ENCODE measurements around the gene MAGEA6.
"Not testable (repeated sequence)": the region's sequence is repeated elsewhere in the genome, so short reads cannot be mapped to it uniquely, and the experiment has no call there.

MAGEA6 gene, protein sequence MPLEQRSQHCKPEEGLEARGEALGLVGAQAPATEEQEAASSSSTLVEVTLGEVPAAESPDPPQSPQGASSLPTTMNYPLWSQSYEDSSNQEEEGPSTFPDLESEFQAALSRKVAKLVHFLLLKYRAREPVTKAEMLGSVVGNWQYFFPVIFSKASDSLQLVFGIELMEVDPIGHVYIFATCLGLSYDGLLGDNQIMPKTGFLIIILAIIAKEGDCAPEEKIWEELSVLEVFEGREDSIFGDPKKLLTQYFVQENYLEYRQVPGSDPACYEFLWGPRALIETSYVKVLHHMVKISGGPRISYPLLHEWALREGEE

DNA sequence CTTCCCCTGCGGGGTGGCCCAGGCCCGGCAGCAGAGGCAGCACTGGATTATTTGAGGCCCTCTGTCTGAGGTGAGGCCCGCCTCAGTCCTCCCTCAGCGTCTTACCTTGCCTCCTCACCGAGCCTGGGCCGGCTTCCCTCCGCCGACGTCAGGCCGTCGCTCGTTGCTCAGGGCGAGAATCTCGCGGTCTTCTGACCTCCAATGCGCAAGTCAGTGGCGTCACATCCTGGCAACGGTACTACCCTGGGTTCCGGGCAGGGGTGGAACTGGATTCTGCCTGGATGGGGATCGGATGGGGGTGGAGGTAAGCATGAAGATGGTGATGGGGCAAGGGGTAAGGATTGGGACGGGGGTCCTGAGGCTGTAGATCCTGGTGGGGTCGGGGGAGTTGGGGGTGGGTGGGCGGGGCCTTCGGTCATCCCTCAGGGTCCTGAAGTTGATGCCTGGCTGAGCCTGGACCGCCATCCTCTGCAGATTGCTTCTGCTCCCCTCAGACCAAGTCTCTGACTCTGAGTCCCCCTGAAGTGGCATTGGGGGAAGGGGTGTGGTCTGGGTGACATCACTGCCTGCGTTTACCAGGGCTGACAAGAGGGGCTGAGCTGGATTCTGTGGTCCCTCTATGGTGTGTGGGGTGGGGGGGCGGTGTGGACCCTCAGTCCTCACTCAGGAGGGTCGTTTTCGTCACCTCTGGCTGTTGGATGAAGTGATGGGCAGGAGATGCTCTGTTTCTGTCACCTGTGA, at the start of gene MAGEA6:
MAGEA6 (minus strand) TSS at position 141 of the 741 bp plus-strand sequence. CDS start 2,039 bp downstream, outside the sequence.
- DNase-seq (ENCODE audit: low read depth in 1 of 2, low spot score in 1 of 2), result not testable (repeated sequence)

DNA sequence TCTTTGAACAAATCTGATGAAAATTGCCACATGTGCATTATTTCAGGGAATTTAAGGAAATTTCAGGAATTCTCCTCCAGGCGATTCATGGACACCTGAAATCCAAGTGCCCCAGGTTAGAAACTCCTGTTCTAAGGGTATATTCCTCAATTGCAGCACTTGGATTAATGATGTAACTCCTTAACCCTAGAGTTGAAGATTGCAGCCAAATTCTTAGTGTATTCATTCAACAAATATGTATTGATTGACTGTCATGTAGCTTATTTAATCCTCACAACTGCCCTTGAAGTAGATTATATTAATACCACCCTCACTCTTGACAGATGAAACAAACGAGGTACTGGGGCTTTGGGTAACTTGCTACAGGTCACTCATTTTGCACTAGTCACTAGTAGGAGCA, 49.8 kb upstream of the MAGEA6 start:
- no peak for DNase-seq (ENCODE audit: low read depth in 1 of 2, low spot score in 1 of 2)

DNA sequence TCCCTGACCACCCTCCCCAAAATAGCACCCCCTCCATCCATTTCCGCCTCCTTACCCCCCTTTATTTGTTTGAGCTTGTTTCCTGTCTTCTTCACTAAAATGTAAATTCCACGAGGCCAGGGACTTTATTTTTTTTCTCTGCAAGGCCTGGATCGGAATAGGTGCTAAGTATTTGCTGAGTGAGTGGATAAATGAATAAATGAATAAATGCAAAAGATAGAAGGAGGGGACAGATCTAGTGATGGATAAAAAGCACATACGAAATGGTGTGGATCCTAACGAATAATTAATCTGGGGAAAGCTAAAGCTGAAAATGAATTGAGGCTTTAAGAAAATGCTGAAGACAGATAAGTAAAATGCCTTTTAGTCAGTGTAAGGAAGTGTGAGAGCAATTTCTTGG, 48.9 kb upstream of the MAGEA6 start:
- DNase-seq (ENCODE audit: low read depth in 1 of 2, low spot score in 1 of 2), result no peak

DNA sequence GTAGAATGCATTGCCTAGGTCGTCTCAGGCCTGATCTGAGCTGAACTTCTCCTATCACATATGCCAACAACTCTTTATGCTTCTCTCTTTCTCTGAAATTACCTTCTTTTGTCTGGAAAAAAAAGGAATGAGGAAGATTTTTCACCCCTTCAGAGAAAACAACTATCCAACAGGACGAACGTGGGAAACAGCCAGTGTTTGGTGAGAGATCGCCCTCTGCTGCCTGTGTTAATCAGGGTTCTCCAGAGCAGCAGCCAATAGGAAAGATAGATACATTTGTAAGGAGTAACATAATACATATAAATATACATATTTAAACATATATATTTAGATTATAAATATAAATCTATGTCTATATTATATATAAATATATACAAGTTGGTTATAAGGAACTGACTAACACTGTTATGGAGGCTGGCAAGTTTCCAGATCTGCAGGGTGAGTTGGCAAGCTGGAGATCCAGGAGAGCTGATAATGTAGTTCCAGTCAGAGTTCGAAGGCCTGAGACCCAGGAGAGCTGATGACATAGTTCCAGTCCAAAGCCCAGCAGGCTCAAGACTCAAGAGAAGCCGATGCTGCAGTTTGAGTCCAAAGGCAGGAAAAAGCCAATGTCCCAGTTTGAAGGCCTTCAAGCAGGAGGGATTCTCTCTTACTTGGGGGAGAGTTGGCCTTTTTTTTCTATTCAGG, 47.7 kb upstream of the MAGEA6 start:
- no peak for DNase-seq (ENCODE audit: low read depth in 1 of 2, low spot score in 1 of 2)

DNA sequence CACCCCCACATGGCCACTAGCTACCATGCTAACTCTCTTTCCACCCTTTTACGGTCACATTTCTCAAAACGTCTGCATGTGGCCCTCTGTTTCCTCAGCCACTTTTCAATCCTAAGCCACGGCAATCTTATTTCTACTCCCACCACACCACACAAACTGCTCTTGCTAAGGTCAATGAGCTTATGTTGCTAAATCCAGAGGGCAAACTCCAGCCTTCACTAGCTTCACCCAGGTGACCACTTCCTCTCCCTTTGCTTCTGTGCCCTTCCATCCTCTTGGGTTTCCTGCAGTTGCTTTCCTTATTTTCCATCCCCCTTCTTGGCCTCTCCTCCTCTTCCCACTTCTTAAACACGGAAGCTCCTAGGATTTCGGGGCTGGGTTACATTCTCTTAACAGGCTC, 44.6 kb upstream of the MAGEA6 start:
- no peak for DNase-seq (ENCODE audit: low read depth in 1 of 2, low spot score in 1 of 2)

DNA sequence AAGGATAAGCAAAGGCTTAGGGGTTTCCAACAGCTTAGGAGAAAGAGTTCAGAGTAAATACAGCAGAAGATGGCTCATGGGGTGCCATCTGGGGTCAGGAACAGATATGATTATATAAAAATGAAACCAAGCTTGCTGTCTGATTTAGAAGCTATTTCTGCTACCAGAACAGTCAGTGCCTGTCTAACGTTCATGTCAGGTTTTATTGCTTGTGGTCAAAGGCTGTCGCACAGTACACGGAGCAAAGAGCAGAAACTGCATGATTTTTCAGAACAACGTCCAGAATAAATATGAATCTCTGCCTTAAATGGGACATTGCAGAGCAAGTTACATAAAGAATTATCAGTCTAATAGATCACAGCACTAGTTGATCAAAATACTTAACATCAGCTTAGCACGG, 43.7 kb upstream of the MAGEA6 start:
- no peak for DNase-seq (ENCODE audit: low read depth in 1 of 2, low spot score in 1 of 2)

DNA sequence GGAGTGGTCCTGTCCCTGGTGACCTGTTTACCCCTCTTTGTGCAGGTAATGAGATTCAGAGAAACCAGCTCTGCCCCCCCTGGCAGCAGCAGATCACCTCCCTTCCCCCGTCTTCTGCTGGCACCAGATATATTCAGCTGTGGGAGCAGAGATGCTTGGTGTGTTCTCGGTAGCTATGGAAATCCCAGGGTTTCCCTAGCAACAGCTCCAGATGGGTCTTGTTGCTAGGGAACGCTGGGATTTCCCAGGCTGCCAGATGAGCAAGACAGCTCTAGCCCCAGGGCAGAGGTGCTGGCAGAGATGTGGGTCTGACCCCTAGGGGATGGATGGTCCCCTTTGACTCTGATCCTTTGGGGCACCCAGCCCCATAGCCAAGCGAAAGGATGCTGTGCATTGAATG, 40.9 kb upstream of the MAGEA6 start:
- DNase-seq (ENCODE audit: low read depth in 1 of 2, low spot score in 1 of 2), result no peak

DNA sequence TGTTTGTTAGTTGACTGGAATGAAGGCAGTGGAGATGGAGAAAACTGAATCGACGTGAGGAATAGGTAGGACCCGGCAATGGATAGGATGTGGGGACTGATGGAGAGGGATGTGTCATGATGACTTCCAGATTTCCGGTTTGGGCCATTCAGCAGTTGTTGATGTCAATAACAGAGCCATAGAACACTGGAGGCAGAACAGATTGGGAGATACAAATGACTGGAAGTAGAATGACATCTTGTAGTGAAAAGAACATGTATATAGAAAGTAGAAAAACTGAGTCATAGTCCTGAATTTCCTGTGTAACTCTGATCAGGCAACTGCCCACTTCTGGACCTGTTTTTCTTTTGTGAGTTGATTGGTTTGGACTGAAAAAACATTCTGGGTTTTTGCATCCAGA, 36.5 kb upstream of the MAGEA6 start:
- no peak for DNase-seq (ENCODE audit: low read depth in 1 of 2, low spot score in 1 of 2)

DNA sequence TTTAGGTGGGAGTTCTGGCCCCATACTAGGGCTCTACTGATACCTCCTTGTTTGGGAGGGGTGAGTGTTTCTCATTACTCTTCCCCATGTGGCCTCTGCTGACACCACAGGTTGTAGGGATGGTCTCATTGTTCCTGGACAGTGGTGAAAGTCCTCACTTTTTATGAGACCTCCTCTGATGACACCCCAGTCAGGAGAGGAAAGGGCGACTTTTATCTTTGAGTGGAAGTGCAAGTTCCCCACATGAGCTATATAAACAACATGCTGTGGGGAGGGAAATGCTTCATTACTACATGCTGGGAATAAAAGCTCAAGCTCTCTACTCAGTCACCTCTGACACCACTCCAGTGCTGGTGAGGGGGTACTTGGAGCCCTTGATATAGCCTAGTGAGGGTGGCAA, 29.5 kb upstream of the MAGEA6 start:
- DNase-seq (ENCODE audit: low read depth in 1 of 2, low spot score in 1 of 2), result no peak

DNA sequence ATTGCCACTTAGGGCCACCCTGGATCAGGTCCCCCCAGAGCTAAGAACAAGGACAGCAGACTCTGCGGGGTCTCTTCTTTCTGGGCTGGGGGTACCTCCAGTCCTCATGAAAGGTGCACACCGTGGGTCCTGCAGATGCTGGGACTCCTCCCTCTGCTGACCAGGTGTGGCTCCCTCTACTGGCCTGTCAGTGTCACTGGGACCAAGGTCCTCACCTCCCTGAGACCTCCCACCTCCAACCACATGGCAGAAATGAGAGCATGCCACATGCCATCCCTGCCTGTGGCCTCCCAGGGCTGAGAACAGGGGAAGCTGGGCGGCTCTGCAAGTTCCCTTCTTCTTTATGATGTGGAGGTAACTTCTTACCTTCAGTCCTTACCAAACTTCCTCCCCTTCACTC, 17.6 kb upstream of the MAGEA6 start:
- DNase-seq (ENCODE audit: low read depth in 1 of 2, low spot score in 1 of 2), result not testable (repeated sequence)

DNA sequence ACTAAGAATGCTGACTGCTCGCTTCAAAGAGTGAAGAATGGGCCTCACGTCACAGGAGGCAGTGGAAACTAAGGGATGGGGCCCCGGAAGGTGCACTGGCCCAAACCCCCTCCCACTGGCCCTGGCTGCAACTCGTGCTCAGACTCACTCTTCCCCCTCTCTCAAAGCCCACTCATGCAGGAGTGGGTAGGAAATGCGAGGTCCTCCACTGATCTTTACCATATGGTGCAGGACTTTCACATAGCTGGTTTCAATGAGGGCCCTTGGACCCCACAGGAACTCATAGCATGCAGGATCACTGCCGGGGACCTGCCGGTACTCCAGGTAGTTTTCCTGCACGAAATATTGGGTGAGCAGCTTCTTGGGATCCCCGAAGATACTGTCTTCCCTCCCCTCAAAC, 2.9 kb downstream of the MAGEA6 start:
- not testable (repeated sequence) for DNase-seq (ENCODE audit: low read depth in 1 of 2, low spot score in 1 of 2)

DNA sequence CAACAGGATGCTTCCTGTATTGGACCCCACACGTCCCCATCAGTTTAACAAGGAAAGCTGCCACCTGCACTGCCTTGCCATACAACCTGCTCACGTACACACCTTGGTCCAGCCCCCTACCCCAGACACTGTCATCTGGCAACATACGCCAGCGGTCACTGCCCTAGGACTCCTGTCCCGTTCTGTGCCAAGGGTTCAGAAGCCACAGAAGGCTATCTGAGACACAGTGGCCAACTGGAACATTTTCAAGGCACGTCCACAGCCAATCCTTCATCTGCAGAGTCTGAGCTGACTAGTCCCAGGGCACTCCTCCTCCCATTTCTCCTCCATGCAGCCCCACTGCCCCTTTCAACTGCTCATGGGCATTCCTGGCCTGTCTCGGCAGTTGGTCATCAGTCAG, 7.9 kb downstream of the MAGEA6 start:
- not testable (repeated sequence) for DNase-seq (ENCODE audit: low read depth in 1 of 2, low spot score in 1 of 2)

DNA sequence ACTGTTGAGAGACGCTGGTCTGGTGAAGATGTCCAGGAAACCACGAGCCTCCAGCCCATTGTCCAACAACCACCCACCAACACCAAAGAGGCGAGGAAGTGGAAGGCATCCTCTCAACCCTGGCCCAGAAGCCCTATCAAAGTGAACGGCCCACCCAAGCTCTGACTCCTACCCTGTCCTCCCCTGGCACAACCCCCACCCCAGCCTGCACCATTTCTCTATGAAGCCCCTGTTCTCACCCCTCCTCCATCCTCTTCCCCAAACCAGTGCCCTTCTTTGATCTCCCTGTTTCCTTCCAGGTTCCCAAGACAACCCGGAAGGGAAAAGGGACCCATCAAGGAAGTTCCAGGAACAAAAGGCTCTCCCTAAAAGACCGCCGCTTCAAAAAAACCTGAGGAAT, 9.9 kb downstream of the MAGEA6 start:
- DNase-seq (ENCODE audit: low read depth in 1 of 2, low spot score in 1 of 2), result not testable (repeated sequence)

DNA sequence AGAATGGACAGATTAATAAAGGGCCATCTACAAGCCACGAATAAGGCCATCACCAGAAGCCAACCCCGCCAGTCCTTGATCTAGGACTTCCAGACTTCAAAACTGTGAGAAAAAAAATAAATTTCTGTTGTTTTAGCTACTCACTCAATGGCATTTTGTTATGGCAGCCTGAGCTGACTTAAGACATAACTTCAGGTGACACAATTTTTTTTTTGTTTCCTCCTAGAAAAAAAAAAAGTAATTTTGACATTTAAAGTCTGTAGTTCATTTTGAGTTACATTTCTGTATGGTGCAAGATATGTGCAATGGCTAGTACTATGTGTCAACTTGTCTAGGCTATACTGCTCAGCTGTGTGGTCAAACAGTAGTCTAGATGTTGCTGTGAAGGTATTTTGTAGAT, 10.6 kb downstream of the MAGEA6 start, which contains the start of gene CSAG3:
CSAG3 (plus strand) TSS at position 301 of the 400 bp plus-strand sequence.
- not testable (repeated sequence) for DNase-seq (ENCODE audit: low read depth in 1 of 2, low spot score in 1 of 2)

DNA sequence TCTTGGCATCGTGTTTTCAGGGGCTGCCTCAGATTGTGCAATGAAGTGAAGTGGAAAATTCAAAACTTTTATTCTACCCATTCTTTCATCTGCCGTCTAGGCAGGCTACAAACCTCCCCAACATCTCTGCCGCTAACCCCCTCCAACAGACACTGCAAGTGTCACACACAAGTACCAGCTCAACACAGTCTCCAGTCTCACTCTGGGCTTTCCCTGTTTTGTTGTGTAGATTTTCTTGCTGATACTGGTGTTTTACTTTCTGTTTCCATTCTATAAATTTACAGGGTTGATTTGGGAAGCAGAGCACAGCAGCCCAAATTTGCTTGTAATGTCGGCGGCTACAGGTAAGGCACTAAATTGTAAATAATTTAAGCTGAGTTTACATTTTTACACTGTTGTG, 14.6 kb downstream of the MAGEA6 start:
- DNase-seq (ENCODE audit: low read depth in 1 of 2, low spot score in 1 of 2), result not testable (repeated sequence)

DNA sequence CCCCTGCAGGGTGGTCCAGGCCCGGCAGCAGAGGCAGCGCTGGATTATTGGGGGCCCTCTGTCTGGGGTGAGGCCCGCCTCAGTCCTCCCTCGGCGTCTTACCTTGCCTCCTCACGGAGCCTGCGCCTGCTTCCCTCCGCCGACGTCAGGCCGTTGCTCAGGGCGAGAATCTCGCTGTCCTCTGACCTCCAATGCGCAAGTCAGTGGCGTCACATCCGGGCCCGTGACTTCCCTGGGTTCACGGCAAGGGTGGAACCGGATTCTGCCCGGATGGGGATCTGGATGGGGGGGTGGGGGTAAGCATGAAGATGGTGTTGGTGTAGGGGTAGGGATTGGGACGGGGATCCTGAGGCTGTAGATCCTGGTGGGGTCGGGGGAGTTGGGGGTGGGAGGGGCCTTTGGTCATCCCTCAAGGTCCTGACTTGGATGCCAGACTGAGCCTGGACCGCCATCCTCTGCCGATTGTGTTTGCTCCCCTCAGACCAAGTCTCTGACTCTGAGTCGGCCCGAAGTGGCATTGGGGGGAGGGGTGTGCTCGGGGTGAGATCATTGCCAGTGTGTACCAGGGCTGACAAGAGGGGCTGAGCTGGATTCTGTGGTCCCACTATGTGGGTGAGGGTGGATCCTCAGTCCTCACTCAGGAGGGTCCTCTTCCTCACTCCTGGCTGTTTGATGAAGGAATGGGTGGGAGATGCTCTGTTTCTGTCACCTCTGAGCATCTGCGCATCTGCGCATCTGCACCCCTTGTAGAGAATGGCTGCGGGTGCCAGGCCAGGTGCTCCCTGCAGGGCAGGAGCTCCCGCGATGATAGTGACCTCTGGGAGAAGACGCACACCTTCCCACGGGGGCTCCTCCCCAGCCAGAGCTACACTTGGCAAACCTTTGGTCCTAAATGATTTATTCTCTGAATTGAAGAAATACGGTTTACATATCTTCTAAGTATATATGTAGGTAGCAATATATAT, 15.5 kb downstream of the MAGEA6 start, which contains the start of gene MAGEA2:
MAGEA2 (minus strand) TSS at position 157 of the 965 bp plus-strand sequence. CDS start 2,479 bp downstream, outside the sequence.
- DNase-seq (ENCODE audit: low read depth in 1 of 2, low spot score in 1 of 2), result not testable (repeated sequence)

DNA sequence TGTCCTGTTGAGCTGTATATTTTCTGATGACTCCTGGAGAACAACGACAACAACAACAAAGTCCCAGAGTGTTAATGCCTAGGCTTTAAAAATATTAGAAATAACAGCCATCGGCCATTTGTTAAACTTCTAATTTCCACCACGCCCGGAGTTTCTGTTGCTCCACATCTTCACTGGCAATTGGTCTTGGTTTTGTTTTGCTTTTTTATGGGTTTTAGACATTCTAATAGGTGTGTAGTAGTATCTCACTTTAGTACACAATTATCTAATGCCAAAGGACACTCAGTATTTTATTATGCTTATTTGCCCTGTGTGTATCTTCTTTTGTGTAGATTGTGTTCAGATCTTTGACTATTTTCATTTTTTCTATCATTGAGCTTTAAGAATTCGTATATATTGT, 30.9 kb downstream of the MAGEA6 start:
- no peak for DNase-seq (ENCODE audit: low read depth in 1 of 2, low spot score in 1 of 2)

DNA sequence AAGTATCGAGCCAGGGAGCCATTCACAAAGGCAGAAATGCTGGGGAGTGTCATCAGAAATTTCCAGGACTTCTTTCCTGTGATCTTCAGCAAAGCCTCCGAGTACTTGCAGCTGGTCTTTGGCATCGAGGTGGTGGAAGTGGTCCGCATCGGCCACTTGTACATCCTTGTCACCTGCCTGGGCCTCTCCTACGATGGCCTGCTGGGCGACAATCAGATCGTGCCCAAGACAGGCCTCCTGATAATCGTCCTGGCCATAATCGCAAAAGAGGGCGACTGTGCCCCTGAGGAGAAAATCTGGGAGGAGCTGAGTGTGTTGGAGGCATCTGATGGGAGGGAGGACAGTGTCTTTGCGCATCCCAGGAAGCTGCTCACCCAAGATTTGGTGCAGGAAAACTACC, 33.0 kb downstream of the MAGEA6 start:
- DNase-seq (ENCODE audit: low read depth in 1 of 2, low spot score in 1 of 2), result not testable (repeated sequence)

DNA sequence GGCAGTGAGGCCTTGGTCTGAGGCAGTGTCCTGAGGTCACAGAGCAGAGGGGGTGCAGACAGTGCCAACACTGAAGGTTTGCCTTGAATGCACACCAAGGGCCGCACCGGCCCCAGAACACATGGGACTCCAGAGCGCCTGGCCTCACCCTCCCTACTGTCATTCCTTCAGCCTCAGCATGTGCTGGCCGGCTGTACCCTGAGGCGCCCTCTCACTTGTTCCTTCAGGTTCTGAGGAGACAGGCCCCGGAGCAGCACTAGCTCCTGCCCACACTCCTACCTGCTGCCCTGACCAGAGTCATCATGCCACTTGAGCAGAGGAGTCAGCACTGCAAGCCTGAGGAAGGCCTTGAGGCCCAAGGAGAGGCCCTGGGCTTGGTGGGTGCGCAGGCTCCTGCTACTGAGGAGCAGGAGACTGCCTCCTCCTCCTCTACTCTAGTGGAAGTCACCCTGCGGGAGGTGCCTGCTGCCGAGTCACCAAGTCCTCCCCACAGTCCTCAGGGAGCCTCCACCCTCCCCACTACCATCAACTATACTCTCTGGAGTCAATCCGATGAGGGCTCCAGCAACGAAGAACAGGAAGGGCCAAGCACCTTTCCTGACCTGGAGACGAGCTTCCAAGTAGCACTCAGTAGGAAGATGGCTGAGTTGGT, 33.5 kb downstream of the MAGEA6 start:
- DNase-seq (ENCODE audit: low read depth in 1 of 2, low spot score in 1 of 2), result no peak

DNA sequence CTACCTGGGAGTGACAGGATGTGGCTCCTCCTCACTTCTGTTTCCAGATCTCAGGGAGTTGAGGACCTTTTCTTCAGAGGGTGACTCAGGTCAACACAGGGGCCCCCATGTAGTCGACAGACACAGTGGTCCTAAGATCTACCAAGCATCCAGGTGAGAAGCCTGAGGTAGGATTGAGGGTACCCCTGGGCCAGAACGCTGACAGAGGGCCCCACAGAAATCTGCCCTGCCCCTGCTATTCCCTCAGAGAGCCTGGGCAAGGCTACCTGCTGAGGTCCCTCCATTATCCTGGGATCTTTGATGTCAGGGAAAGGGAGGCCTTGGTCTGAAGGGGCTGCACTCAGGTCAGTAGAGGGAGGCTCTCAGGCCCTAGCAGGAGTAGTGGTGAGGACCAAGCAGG, 34.4 kb downstream of the MAGEA6 start:
- DNase-seq (ENCODE audit: low read depth in 1 of 2, low spot score in 1 of 2), result no peak
